Esophagus squamous epithelium (tissue), 5 donors: ENCODE measurements around the gene MKRN1. TPM values are rescaled to one million over a fixed set of nuclear protein-coding genes. Genes with fewer than 3 reads are reported as not detected.
A peak's percentile ranks its signal among the peaks of the same experiment; 100 is the strongest.

ENCODE experiments used
- DNase-seq: peaks from one replicate; lab custom pipeline; 2025; lab: John Stamatoyannopoulos, UW
- H3K27ac ChIP-seq, 4 donors: fragments of 200-600 bp; sonication (generic); one replicate each; pipeline ENCODE4 v1.5.1; 2016 to 2019; ENCODE audit warnings: mild to moderate bottlenecking in 1 of 4
- H3K27me3 ChIP-seq, 4 donors: fragments of 200-600 bp; sonication (generic); 1 replicate in 3 of 4; 2 replicates in 1 of 4; pipeline versions ENCODE4 v1.5.1 to v1.6.0; 2017 to 2021; ENCODE audit warnings: antibody characterized with exemption in 1 of 4
- H3K36me3 ChIP-seq, 3 donors: fragments of 200-600 bp; sonication (generic); one replicate each; pipeline ENCODE4 v1.5.1; 2016 to 2019
- H3K4me1 ChIP-seq, 3 donors: fragments of 200-600 bp; sonication (generic); one replicate each; pipeline ENCODE4 v1.5.1; 2017 to 2019
- H3K4me3 ChIP-seq, 4 donors: fragments of 200-600 bp; sonication (generic); 1 replicate in 3 of 4; 2 replicates in 1 of 4; pipeline ENCODE4 v1.5.1; 2016 to 2019; ENCODE audit warnings: mild to moderate bottlenecking in 2 of 4, moderate library complexity in 1 of 4
- H3K9me3 ChIP-seq, 3 donors: fragments of 200-600 bp; sonication (generic); one replicate each; pipeline ENCODE4 v1.5.1; 2016 to 2019
- CTCF ChIP-seq, 6 experiments: fragments of 450-650 bp in 4 of 6; fragments of 200-600 bp in 2 of 6; sonication (generic) in 2 of 6; IDR thresholded peaks; one replicate each; pipeline ENCODE4 v1.5.1; 2016 to 2019; ENCODE audit warnings: antibody characterized with exemption in 6 of 6, mild to moderate bottlenecking in 4 of 6, moderate library complexity in 4 of 6
- POLR2A ChIP-seq, 4 donors: fragments of 450-650 bp; IDR thresholded peaks; one replicate each; pipeline ENCODE4 v1.6.1; 2017; ENCODE audit warnings: antibody characterized with exemption in 4 of 4, mild to moderate bottlenecking in 4 of 4, moderate library complexity in 3 of 4
- WGBS, 2 donors: methylation state at CpG; one replicate each; pipeline ENCODE4 v1.1.5; 2018; 5-methylcytosine and 5-hydroxymethylcytosine counted together
- intact Hi-C: fragments of 100-400 bp; cut with DNase I; formaldehyde crosslinking; loops from one replicate; pipeline ENCODE4 v1.15.0; 2022
- total RNA-seq, 4 donors: library from RNA; depleted of rRNA; stranded (reverse); fragments of >200 nt; gene quantifications; one replicate each; pipeline ENCODE4 v1.1.0, GENCODE V29; 2016
- donor health status: DM: yes; HTN: yes; CAD: no.

The MKRN1 gene
- total RNA-seq, 4 donors from 2014 or later: 42.6 to 66.4 (median 43.5) TPM

- peaks cover 0 to 15% (median 0%) of the 10 kb centered on the region in 3 donors for H3K36me3 ChIP-seq
- H3K4me3 ChIP-seq: no peak overlapping the region
- H3K27me3 ChIP-seq: no peaks in the 10 kb centered on the region
- H3K27ac ChIP-seq: no peak overlapping the region
- TF ChIP-seq POLR2A (IDR thresholded peaks at IDR 0.05): no peak
- peak; percentile 32 to 70 (median 47) for TF ChIP-seq CTCF (IDR thresholded peaks at IDR 0.05)
- no peak for DNase-seq
- no peaks in the 10 kb centered on the region for H3K9me3 ChIP-seq
- 33 to 43% methylated on average over 2 of the region's 2 CpGs for WGBS, 2 donors
- intact Hi-C loops: no loop called here
- peaks cover 3 to 50% (median 15%) of the 10 kb centered on the region in 3 donors for H3K4me1 ChIP-seq
These were observed 3.5 kb downstream of the MKRN1 start for GRCh38 chr7:140475747-140476333.

- no peak for DNase-seq
- H3K27ac ChIP-seq: no peak overlapping the region
- H3K4me1 ChIP-seq: no peaks in the 10 kb centered on the region
- intact Hi-C loops: no loop called here
- peaks cover 4 to 100% (median 20%) of the 10 kb centered on the region in 3 donors for H3K36me3 ChIP-seq
- TF ChIP-seq POLR2A (IDR thresholded peaks at IDR 0.05): no peak
- TF ChIP-seq CTCF (IDR thresholded peaks at IDR 0.05): no peak
- no peaks in the 10 kb centered on the region for H3K9me3 ChIP-seq
- H3K4me3 ChIP-seq: no peak overlapping the region
- 96 to 100% methylated on average over 2 of the region's 2 CpGs for WGBS, 2 donors
- H3K27me3 ChIP-seq: no peaks in the 10 kb centered on the region
These were observed 16.2 kb downstream of the MKRN1 start for GRCh38 chr7:140463111-140463510.

DNA sequence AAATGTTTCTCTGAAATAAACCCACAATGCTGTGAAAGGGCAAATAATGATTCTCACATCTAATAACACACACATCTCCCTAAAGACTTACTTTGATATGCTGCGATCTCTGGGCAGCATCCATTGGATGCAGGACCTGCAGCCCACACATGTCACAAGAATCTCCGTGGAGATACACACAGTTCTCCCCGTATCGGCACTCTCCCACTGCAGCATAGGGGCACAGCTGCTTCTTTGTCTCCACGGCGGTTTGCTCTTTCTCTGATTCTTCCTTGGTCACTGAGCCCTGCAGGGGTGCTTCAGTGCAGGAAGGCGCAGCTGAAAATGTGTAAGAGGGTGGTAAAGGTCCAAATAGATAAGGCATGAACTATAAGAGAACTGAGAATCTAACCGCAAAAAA, 20.4 kb downstream of the MKRN1 start:
- no peak for DNase-seq
- Histone ChIP-seq H3K27ac (no peak overlapping the region), H3K27me3 (no peaks in the 10 kb centered on the region), H3K36me3 (peaks cover 4 to 100% (median 27%) of the 10 kb centered on the region in 3 donors), H3K9me3 (no peaks in the 10 kb centered on the region), H3K4me1 (no peaks in the 10 kb centered on the region), H3K4me3 (no peak overlapping the region)
- TF ChIP-seq POLR2A (IDR thresholded peaks at IDR 0.05) (no peak), CTCF (IDR thresholded peaks at IDR 0.05) (no peak)
- 90 to 96% methylated on average over 8 of the region's 8 CpGs for WGBS, 2 donors
- intact Hi-C loops: no loop called here

- intact Hi-C loops: no loop called here
- Histone ChIP-seq H3K27me3 (no peaks in the 10 kb centered on the region), H3K9me3 (no peaks in the 10 kb centered on the region), H3K36me3 (peaks cover 4 to 100% (median 27%) of the 10 kb centered on the region in 3 donors), H3K4me3 (no peak overlapping the region), H3K4me1 (no peaks in the 10 kb centered on the region), H3K27ac (no peak overlapping the region)
- TF ChIP-seq POLR2A (IDR thresholded peaks at IDR 0.05): no peak
- TF ChIP-seq CTCF (IDR thresholded peaks at IDR 0.05): no peak
- 78 to 87% methylated on average over 3 of the region's 3 CpGs for whole genome bisulfite sequencing, 2 donors
- DNase-seq: no peak
These were observed 21.1 kb downstream of the MKRN1 start for GRCh38 chr7:140458201-140458600.

DNA sequence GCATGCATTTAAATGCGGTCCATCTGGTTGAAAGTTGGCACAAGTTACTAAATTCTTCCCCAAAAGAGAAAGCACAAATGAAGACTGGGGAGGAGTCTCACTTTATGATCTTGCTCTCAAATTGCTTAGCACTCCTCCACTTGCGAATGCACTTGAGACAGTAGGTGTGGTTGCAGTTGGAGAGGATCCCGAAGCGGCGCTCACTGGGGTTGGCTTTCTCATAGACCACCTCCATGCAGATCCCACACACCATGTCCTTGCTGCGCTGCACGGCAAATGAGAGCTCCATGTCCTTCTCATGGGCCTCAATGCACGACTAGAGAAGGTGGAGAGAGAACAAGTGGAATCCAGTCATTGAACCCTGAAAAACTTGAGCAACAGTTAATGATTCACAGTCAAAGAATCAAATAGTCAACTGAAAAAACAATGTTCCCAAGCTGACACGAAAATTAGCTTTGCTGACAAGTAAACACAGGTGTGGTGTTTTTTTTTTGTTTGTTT, 22.7 kb downstream of the MKRN1 start:
- Histone ChIP-seq H3K36me3 (peaks cover 4 to 100% (median 27%) of the 10 kb centered on the region in 3 donors), H3K4me3 (no peak overlapping the region), H3K4me1 (no peaks in the 10 kb centered on the region), H3K27ac (no peak overlapping the region), H3K9me3 (no peaks in the 10 kb centered on the region), H3K27me3 (no peaks in the 10 kb centered on the region)
- no peak for DNase-seq
- WGBS, 2 donors: 69 to 84% methylated on average over 4 to 8 of the region's 9 CpGs
- intact Hi-C loops: no loop called here
- TF ChIP-seq POLR2A (IDR thresholded peaks at IDR 0.05) (no peak), CTCF (IDR thresholded peaks at IDR 0.05) (no peak)
